Neural progenitor cell (in vitro differentiated cells): ENCODE measurements around the gene KCNQ1. TPM values are rescaled to one million over a fixed set of nuclear protein-coding genes. Genes with fewer than 3 reads are reported as not detected.

Experiments used
- DNase-seq: peaks from one replicate; pipeline ENCODE4 v3.0.0-alpha.2; 2016; ENCODE audit warnings: low spot score
- H2AFZ ChIP-seq: fragments of 200-600 bp; sonication (generic); replicated peaks from 2 replicates; pipeline ENCODE4 v1.6.1; 2016; ENCODE audit warnings: antibody characterized with exemption
- H3F3A ChIP-seq: fragments of 200-600 bp; sonication (generic); 2 replicates; pipeline ENCODE4 v1.6.1; 2016; ENCODE audit warnings: antibody characterized with exemption, low read depth
- H3K27ac ChIP-seq: fragments of 200-600 bp; sonication (generic); 2 replicates; pipeline ENCODE4 v1.5.1; 2016; ENCODE audit warnings: mild to moderate bottlenecking
- H3K27me3 ChIP-seq: fragments of 200-600 bp; sonication (generic); 2 replicates; pipeline ENCODE4 v1.6.1; 2016; ENCODE audit warnings: mild to moderate bottlenecking, moderate library complexity
- H3K36me3 ChIP-seq: fragments of 200-600 bp; sonication (generic); 2 replicates; pipeline ENCODE4 v1.5.1; 2016
- H3K4me1 ChIP-seq: fragments of 200-600 bp; sonication (generic); 2 replicates; pipeline ENCODE4 v1.6.1; 2016; ENCODE audit warnings: mixed run types
- H3K4me2 ChIP-seq: fragments of 200-600 bp; sonication (generic); 2 replicates; pipeline ENCODE4 v1.6.1; 2016
- H3K4me3 ChIP-seq: fragments of 200-600 bp; sonication (generic); 2 replicates; pipeline ENCODE4 v1.5.1; 2016
- H3K79me2 ChIP-seq: fragments of 200-600 bp; sonication (generic); 2 replicates; pipeline ENCODE4 v1.6.1; 2016; ENCODE audit warnings: low read depth
- H3K9ac ChIP-seq: fragments of 200-600 bp; sonication (generic); 2 replicates; pipeline ENCODE4 v1.6.1; 2016
- H3K9me3 ChIP-seq: fragments of 200-600 bp; sonication (generic); 2 replicates; pipeline ENCODE4 v1.5.1; 2016; ENCODE audit warnings: low read depth
- H4K20me1 ChIP-seq: fragments of 200-600 bp; sonication (generic); 2 replicates; pipeline ENCODE4 v1.6.1; 2016; ENCODE audit warnings: low read depth
- H3K27ac Mint-ChIP-seq: 3 replicates; pipeline ENCODE4 v1.8.0; 2021; ENCODE audit warnings: mixed read lengths
- H3K27me3 Mint-ChIP-seq: 2 replicates; pipeline ENCODE4 v1.8.0; 2022; ENCODE audit warnings: low read depth, mild to moderate bottlenecking, inconsistent platforms, moderate library complexity, mixed read lengths; ENCODE audit not compliant: insufficient read depth
- H3K36me3 Mint-ChIP-seq: 3 replicates; pipeline ENCODE4 v1.8.0; 2021; ENCODE audit warnings: mixed read lengths
- H3K4me1 Mint-ChIP-seq: 3 replicates; pipeline ENCODE4 v1.8.0; 2021; ENCODE audit warnings: mixed read lengths
- H3K4me3 Mint-ChIP-seq: 3 replicates; pipeline ENCODE4 v1.8.0; 2021; ENCODE audit warnings: mild to moderate bottlenecking, moderate library complexity, mixed read lengths
- H3K9me3 Mint-ChIP-seq: 3 replicates; pipeline ENCODE4 v1.8.0; 2020; ENCODE audit warnings: mixed read lengths
- CTCF ChIP-seq: fragments of 200-600 bp; sonication (generic); IDR thresholded peaks from 2 replicates; pipeline ENCODE4 v1.5.1; 2017; ENCODE audit warnings: antibody characterized with exemption, mild to moderate bottlenecking
- EZH2 ChIP-seq: fragments of 200-600 bp; sonication (generic); IDR thresholded peaks from 2 replicates; pipeline ENCODE4 v1.6.1; 2017; ENCODE audit warnings: antibody characterized with exemption, mild to moderate bottlenecking, moderate library complexity
- EZH2phosphoT487 ChIP-seq: fragments of 200-600 bp; sonication (generic); IDR thresholded peaks from 2 replicates; pipeline ENCODE4 v1.6.1; 2017; ENCODE audit warnings: antibody characterized with exemption
- total RNA-seq: library from RNA; depleted of rRNA; stranded (reverse); fragments of >200 nt; gene quantifications from 2 replicates; pipeline ENCODE4 v1.2.3, GENCODE V29; 2015; ENCODE audit warnings: low replicate concordance

The KCNQ1 gene
- total RNA-seq: 0.11 and 0.99 TPM in 2 replicates

GRCh38 chr11:2444821-2445745 is at the start of gene KCNQ1:
Gene KCNQ1 (plus strand): TSS chr11:2445008. CDS start chr11:2445099, 91 bp downstream.
- peak within 1 kb of the TSS; percentile 71 for H3K4me3 Mint-ChIP-seq
- Histone ChIP-seq H3K27ac (no peak within 1 kb of the TSS), H3K36me3 (no peaks in the 10 kb centered on the region), H3F3A (no peaks in the 10 kb centered on the region), H4K20me1 (no peaks in the 10 kb centered on the region), H3K4me3 (peak within 1 kb of the TSS; percentile 43), H3K4me2 (peak within 1 kb of the TSS; percentile 70), H3K27me3 (peaks cover 98% of the 10 kb centered on the region), H3K9me3 (no peaks in the 10 kb centered on the region), H3K4me1 (no peaks in the 10 kb centered on the region), H3K9ac (no peak within 1 kb of the TSS), H2AFZ (no peak within 1 kb of the TSS), H3K79me2 (no peaks in the 10 kb centered on the region)
- TF ChIP-seq EZH2 (peak; percentile 92), CTCF (no peak), EZH2phosphoT487 (peak; percentile 90)
- no peak within 1 kb of the TSS for H3K27ac Mint-ChIP-seq
- peaks cover 47% of the 10 kb centered on the region for H3K27me3 Mint-ChIP-seq
- H3K9me3 Mint-ChIP-seq: peaks cover 10% of the 10 kb centered on the region
- H3K36me3 Mint-ChIP-seq: no peaks in the 10 kb centered on the region
- no peaks in the 10 kb centered on the region for H3K4me1 Mint-ChIP-seq
- DNase-seq: peak; percentile 89

GRCh38 chr11:2395211-2395730 is 49.5 kb upstream of the KCNQ1 start:
- no peaks in the 10 kb centered on the region for H3K27me3 ChIP-seq
- H3K79me2 ChIP-seq: peaks cover 10% of the 10 kb centered on the region
- H3K4me3 ChIP-seq: no peak overlapping the region
- no peak overlapping the region for H2AFZ ChIP-seq
- H3K27ac Mint-ChIP-seq: no peak overlapping the region
- no peaks in the 10 kb centered on the region for H3K9me3 ChIP-seq
- no peak overlapping the region for H3K4me3 Mint-ChIP-seq
- no peaks in the 10 kb centered on the region for H3K36me3 Mint-ChIP-seq
- no peaks in the 10 kb centered on the region for H3K4me1 ChIP-seq
- H3K9ac ChIP-seq: no peak overlapping the region
- no peaks in the 10 kb centered on the region for H3K36me3 ChIP-seq
- H3K27me3 Mint-ChIP-seq: no peaks in the 10 kb centered on the region
- DNase-seq: no peak
- no peaks in the 10 kb centered on the region for H3K9me3 Mint-ChIP-seq
- TF ChIP-seq EZH2phosphoT487: no peak
- TF ChIP-seq EZH2: no peak
- TF ChIP-seq CTCF: no peak
- peaks cover 38% of the 10 kb centered on the region for H4K20me1 ChIP-seq
- peaks cover 5% of the 10 kb centered on the region for H3K4me1 Mint-ChIP-seq
- H3K4me2 ChIP-seq: no peak overlapping the region
- peaks cover 22% of the 10 kb centered on the region for H3F3A ChIP-seq
- H3K27ac ChIP-seq: no peak overlapping the region

- peaks cover 2% of the 10 kb centered on the region for H3K4me1 Mint-ChIP-seq
- H3K4me2 ChIP-seq: no peak overlapping the region
- no peaks in the 10 kb centered on the region for H3K36me3 Mint-ChIP-seq
- no peaks in the 10 kb centered on the region for H3K9me3 ChIP-seq
- TF ChIP-seq CTCF (no peak), EZH2 (no peak)
- H3F3A ChIP-seq: peaks cover 22% of the 10 kb centered on the region
- H3K27ac Mint-ChIP-seq: no peak overlapping the region
- no peaks in the 10 kb centered on the region for H3K36me3 ChIP-seq
- H3K27ac ChIP-seq: no peak overlapping the region
- H3K9me3 Mint-ChIP-seq: no peaks in the 10 kb centered on the region
- no peaks in the 10 kb centered on the region for H3K27me3 ChIP-seq
- no peak overlapping the region for H3K4me3 Mint-ChIP-seq
- H3K4me1 ChIP-seq: no peaks in the 10 kb centered on the region
- peaks cover 7% of the 10 kb centered on the region for H3K79me2 ChIP-seq
- no peak overlapping the region for H3K4me3 ChIP-seq
- no peaks in the 10 kb centered on the region for H3K27me3 Mint-ChIP-seq
- H4K20me1 ChIP-seq: peaks cover 32% of the 10 kb centered on the region
- no peak for DNase-seq
- no peak overlapping the region for H2AFZ ChIP-seq
- no peak overlapping the region for H3K9ac ChIP-seq
Measured at GRCh38 chr11:2395856-2396255, 49.0 kb upstream of the KCNQ1 start.
